HFFc6 (cell line): ENCODE measurements around the gene NTN3. TPM values are rescaled to one million over a fixed set of nuclear protein-coding genes. Genes with fewer than 3 reads are reported as not detected.

Experiments
- DNase-seq: peaks from one replicate; pipeline ENCODE4 v3.0.0-alpha.2; 2018
- H3K27ac Mint-ChIP-seq: 2 replicates; pipeline ENCODE4 v1.8.0; 2020; ENCODE audit warnings: mild to moderate bottlenecking, mixed read lengths
- H3K27me3 Mint-ChIP-seq: 2 replicates; pipeline ENCODE4 v1.8.0; 2021; ENCODE audit warnings: mild to moderate bottlenecking, moderate library complexity, mixed read lengths; ENCODE audit not compliant: insufficient read depth
- H3K36me3 Mint-ChIP-seq: 2 replicates; pipeline ENCODE4 v1.8.0; 2021; ENCODE audit warnings: low read depth, mixed read lengths
- H3K4me1 Mint-ChIP-seq: 2 replicates; pipeline ENCODE4 v1.8.0; 2020; ENCODE audit warnings: low read depth, mixed read lengths
- H3K4me3 Mint-ChIP-seq: 2 replicates; pipeline ENCODE4 v1.8.0; 2020; ENCODE audit warnings: mild to moderate bottlenecking, moderate library complexity, mixed read lengths
- H3K9me3 Mint-ChIP-seq: 2 replicates; pipeline ENCODE4 v1.8.0; 2020; ENCODE audit warnings: mild to moderate bottlenecking, mixed read lengths
- total RNA-seq, 6 experiments: library from RNA; stranded (reverse); fragmentation: NEBNext Ultra II Directional; extraction: Animal tissue kit (Norgen Biotek cat#: 25700); gene quantifications; 2 replicates in 1 of 6; 3 replicates in 5 of 6; pipeline ENCODE4 v1.2.3, GENCODE V29; 2021
- TF ChIP-seq, protein P1 (sequence below): fragments of 200-600 bp; sonication (generic); IDR thresholded peaks from 2 replicates; pipeline ENCODE4 v1.5.0; 2021; ENCODE audit warnings: antibody characterized with exemption, mild to moderate bottlenecking

Gene NTN3
- total RNA-seq, 6 experiments from 2014 or later: 0.22 to 0.47 (median 0.33) TPM

DNA sequence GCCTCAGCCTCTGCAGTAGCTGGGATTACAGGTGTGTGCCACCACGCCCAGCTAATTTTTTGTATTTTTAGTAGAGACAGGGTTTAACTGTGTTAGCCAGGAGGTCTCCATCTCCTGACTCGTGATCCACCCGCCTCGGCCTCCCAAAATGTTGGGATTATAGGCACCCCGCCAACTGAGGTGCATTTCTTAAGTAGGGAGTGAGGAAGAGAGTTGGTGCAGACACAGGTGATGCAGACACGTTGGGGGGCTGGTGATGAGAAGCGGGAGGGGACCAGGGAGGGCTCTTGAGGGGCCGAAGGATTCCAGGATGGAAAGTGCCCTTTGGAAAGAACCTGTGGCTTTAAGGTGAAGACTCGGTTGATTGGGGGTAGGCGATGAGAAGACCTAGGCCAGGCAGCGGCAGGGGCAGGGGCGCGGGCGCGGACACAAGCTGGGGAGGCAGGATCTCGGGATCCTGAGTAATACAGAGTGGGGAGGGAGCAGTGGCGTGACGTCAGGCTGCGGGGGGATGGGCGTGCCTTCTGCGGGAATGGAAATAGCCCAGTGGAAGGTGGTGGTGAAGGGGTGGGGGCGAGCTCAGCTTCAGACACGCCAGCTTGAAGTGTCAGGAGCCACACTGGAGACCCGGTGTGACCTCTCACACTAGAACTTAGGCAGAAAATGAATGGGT, 40.2 kb downstream of the NTN3 start:
- Mint-ChIP-seq H3K36me3 (peaks cover 14% of the 10 kb centered on the region), H3K27me3 (peaks cover 6% of the 10 kb centered on the region), H3K4me3 (peak overlapping the region; percentile 65), H3K27ac (peak overlapping the region; percentile 68), H3K4me1 (peaks cover 35% of the 10 kb centered on the region), H3K9me3 (no peaks in the 10 kb centered on the region)
- TF ChIP-seq, protein P1, sequence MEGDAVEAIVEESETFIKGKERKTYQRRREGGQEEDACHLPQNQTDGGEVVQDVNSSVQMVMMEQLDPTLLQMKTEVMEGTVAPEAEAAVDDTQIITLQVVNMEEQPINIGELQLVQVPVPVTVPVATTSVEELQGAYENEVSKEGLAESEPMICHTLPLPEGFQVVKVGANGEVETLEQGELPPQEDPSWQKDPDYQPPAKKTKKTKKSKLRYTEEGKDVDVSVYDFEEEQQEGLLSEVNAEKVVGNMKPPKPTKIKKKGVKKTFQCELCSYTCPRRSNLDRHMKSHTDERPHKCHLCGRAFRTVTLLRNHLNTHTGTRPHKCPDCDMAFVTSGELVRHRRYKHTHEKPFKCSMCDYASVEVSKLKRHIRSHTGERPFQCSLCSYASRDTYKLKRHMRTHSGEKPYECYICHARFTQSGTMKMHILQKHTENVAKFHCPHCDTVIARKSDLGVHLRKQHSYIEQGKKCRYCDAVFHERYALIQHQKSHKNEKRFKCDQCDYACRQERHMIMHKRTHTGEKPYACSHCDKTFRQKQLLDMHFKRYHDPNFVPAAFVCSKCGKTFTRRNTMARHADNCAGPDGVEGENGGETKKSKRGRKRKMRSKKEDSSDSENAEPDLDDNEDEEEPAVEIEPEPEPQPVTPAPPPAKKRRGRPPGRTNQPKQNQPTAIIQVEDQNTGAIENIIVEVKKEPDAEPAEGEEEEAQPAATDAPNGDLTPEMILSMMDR: no peak
- no peak for DNase-seq

DNA sequence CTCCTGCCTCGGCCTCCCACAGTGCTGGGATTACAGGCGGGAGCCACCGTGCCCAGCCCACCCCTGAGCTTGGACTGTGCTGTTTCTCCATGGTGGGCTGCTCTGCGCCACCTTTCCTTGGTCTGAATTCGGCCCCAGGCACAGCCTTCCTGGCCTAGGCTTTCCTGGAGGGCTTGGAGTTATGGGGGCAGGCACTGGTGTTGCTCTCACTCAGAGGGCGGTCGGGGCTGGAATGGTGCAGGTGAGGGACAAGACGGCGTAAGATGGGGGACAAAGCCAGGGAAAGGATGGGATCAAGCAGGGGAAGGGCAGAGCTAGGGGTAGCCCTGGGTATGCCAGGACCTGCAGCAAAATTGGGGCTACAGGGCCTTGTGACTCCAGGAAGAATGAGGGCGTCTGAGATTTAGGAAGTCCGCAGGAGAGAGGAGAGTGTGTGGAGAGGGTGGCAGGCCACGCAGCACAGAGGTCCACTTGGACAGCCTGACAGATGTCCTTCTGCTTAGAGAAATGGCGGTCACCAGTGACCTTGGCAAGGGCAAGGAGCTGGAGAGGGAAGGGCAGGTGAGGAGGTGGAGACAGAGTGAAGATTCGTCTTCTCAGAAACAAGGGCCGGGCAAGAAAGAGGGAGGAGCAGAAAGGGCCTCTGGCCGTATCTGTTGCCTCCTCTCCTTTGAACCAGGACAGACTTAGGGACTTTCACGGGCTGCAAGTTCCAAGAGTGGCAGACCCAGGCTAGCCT, 41.1 kb downstream of the NTN3 start:
- Mint-ChIP-seq H3K27ac (no peak overlapping the region), H3K4me1 (peaks cover 44% of the 10 kb centered on the region), H3K9me3 (no peaks in the 10 kb centered on the region), H3K4me3 (peak overlapping the region; percentile 90), H3K36me3 (peaks cover 23% of the 10 kb centered on the region), H3K27me3 (peaks cover 9% of the 10 kb centered on the region)
- DNase-seq: no peak
- TF ChIP-seq, protein P1: no peak

DNA sequence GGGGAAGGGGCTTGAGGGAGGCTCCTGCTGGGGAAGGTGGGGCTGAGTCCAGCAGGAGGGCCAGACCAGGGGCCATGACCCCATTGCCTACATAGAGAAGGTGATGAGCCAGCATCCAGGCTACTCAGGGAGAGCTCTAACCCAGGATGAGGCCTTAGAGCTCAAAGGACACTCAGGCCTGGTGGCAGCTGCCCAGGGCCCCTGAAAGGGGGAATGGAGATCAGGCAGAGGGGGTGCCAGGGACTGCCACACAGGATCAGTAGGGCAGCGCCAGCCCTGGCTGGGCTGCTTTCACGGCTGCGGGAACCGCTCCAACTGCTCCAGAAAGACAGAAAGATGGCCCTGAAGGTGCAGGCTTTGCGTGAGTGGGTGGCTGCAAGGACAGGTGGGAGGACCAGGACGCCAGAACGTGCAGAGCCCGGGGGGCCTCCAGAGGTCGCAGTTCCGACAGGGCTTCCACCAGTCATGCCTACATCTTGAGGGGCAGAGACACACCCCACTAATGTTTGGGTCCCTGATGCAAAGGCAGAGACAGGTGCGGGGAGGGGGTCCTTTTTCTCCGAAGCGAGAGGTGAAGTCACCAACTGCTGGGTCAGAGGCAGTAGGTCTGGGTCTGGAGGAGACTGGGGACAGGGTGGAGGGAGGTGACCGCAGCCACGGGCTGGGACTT, 41.8 kb downstream of the NTN3 start:
- H3K4me1 Mint-ChIP-seq: peaks cover 51% of the 10 kb centered on the region
- peak overlapping the region; percentile 36; the same call in 1 of the 2 replicates for H3K27ac Mint-ChIP-seq
- TF ChIP-seq, protein P1: peak; percentile 39; the same call in 1 of the 2 replicates
- DNase-seq: no peak
- H3K36me3 Mint-ChIP-seq: peaks cover 23% of the 10 kb centered on the region
- no peaks in the 10 kb centered on the region for H3K9me3 Mint-ChIP-seq
- peak overlapping the region; percentile 90 for H3K4me3 Mint-ChIP-seq
- peaks cover 9% of the 10 kb centered on the region for H3K27me3 Mint-ChIP-seq

DNA sequence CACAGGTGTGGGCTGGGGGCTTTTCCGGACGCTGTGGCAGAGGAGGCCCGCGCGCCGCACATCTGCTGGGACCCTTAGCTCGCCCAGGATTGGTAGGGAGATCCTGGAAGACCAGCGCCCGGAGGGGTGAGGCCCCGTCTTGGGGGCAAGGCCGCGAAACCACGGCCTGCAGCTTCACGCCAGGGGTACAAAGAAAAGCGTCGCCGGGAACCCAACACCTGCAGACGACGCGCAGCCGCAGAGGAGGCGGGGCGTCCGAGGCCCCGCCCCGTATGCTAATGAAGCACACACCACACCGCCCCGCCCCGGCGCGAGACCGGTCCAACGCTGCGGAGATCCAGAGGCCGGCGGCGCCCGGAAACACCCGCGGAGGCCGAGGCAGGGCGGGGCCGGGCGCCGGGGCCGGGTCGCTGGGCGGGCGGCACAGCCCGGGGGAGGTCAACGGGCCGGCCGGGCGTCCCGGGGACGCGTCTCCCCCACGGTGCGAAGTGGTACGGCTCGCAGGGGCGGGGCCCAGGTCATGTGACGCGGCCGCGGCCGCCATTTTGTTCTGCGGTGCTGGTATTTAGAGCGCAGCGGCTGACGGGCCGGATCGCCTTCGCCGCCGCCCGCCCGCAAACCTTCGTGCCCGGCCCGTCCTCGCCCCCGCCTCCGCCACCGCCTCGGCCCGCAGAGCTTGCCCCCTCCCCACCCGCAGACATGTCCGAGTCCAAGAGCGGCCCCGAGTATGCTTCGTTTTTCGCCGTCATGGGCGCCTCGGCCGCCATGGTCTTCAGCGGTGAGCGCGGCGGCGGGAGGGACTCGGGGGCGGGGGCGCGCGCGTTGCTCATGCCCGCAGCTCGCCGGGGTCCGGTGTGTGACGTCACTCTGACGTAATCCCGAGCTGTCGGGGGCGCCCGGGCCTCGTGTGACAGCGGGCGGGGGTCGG, 42.6 kb downstream of the NTN3 start, which contains the start of gene ATP6V0C:
TSS of gene ATP6V0C (plus strand) at position 548 of the 928 bp plus-strand sequence. CDS start at position 700, 152 bp downstream.
- Mint-ChIP-seq H3K9me3 (no peaks in the 10 kb centered on the region), H3K27ac (peak within 1 kb of the TSS; percentile 93), H3K4me3 (peak within 1 kb of the TSS; percentile 93), H3K27me3 (peaks cover 9% of the 10 kb centered on the region), H3K36me3 (peaks cover 23% of the 10 kb centered on the region), H3K4me1 (peaks cover 54% of the 10 kb centered on the region)
- TF ChIP-seq, protein P1: no peak
- peak; percentile 79 for DNase-seq
